GM19372 (cell line): Measurements from ENCODE around the gene BPIFB6.

Experiments used
- ATAC-seq: cut with Tn5 transposase; IDR thresholded peaks from one replicate; pipeline ENCODE4 v1.9.1; 2021; ENCODE audit warnings: mild to moderate bottlenecking, low read depth, moderate library complexity; ENCODE audit not compliant: unreplicated experiment

The BPIFB6 gene

GRCh38 chr20:33059741-33060390, 28.4 kb downstream of the BPIFB6 start:
- no peak for ATAC-seq

- ATAC-seq: no peak
Observed at GRCh38 chr20:33061658-33062028, 30.2 kb downstream of the BPIFB6 start.

- no peak for ATAC-seq
Observed at GRCh38 chr20:33062105-33062824, 30.8 kb downstream of the BPIFB6 start.

GRCh38 chr20:33062825-33063149, 31.3 kb downstream of the BPIFB6 start:
- ATAC-seq: no peak

- no peak for ATAC-seq
Observed at GRCh38 chr20:33063271-33063670, 31.8 kb downstream of the BPIFB6 start.

GRCh38 chr20:33064572-33065287, 33.3 kb downstream of the BPIFB6 start:
- no peak for ATAC-seq

- no peak for ATAC-seq
Observed at GRCh38 chr20:33065785-33066184, 34.3 kb downstream of the BPIFB6 start.

GRCh38 chr20:33067806-33068205, 36.4 kb downstream of the BPIFB6 start:
- no peak for ATAC-seq

- no peak for ATAC-seq
Observed at GRCh38 chr20:33068251-33068939, 36.9 kb downstream of the BPIFB6 start.

- ATAC-seq: no peak
Observed at GRCh38 chr20:33069673-33070072, 38.2 kb downstream of the BPIFB6 start.

- ATAC-seq: no peak
Observed at GRCh38 chr20:33070111-33071053, 38.9 kb downstream of the BPIFB6 start.

GRCh38 chr20:33071198-33071597, 39.8 kb downstream of the BPIFB6 start:
- no peak for ATAC-seq

- no peak for ATAC-seq
Observed at GRCh38 chr20:33072362-33072761, 40.9 kb downstream of the BPIFB6 start.

GRCh38 chr20:33072813-33073212, 41.4 kb downstream of the BPIFB6 start:
- ATAC-seq: no peak

- no peak for ATAC-seq
Observed at GRCh38 chr20:33074675-33075074, 43.2 kb downstream of the BPIFB6 start.

- ATAC-seq: no peak
Observed at GRCh38 chr20:33075281-33075680, 43.8 kb downstream of the BPIFB6 start.

GRCh38 chr20:33076662-33077372, 45.4 kb downstream of the BPIFB6 start:
- ATAC-seq: no peak

GRCh38 chr20:33079259-33079658, 47.8 kb downstream of the BPIFB6 start, which contains the start of gene BPIFB4:
TSS of gene BPIFB4 (plus strand) at chr20:33079643. CDS start at chr20:33081527, 1,884 bp downstream.
- ATAC-seq: no peak

GRCh38 chr20:33081411-33082154, 50.1 kb downstream of the BPIFB6 start:
- ATAC-seq: no peak
